CD4-positive, CD25-positive, alpha-beta regulatory T cell (primary cell): Measurements from ENCODE around the gene DDX49. TPM values are rescaled to one million over a fixed set of nuclear protein-coding genes. Genes with fewer than 3 reads are reported as not detected.

Source experiments
- ATAC-seq, 2 donors: fragments of 150-1000 bp; cut with Tn5 transposase; one replicate each; pipeline ENCODE4 v1.10.0; 2021; ENCODE audit warnings: low read depth in 2 of 2, moderate number of reproducible peaks in 2 of 2, moderate library complexity in 1 of 2
- DNase-seq, 3 donors: peaks; one replicate each; pipeline versions ENCODE4 v3.0.0 to v3.0.0-alpha.2; 2012 to 2022; ENCODE audit warnings: mixed read lengths in 1 of 3
- H3K27ac ChIP-seq: one replicate; pipeline ENCODE4 v1.7.0; 2013; ENCODE audit warnings: mild to moderate bottlenecking, low read length; ENCODE audit not compliant: insufficient read depth, poor library complexity, severe bottlenecking
- H3K27me3 ChIP-seq: one replicate; pipeline ENCODE4 v1.7.0; 2013; ENCODE audit warnings: low read length; ENCODE audit not compliant: control insufficient read depth, insufficient read depth
- H3K36me3 ChIP-seq: one replicate; pipeline ENCODE4 v1.7.0; 2013; ENCODE audit warnings: mild to moderate bottlenecking, low read length, moderate library complexity; ENCODE audit not compliant: control insufficient read depth, insufficient read depth
- H3K4me1 ChIP-seq: 2 replicates; pipeline ENCODE4 v1.7.0; 2013; ENCODE audit warnings: mild to moderate bottlenecking, low read length; ENCODE audit not compliant: insufficient read depth, control insufficient read depth, poor library complexity, severe bottlenecking
- H3K4me3 ChIP-seq: one replicate; pipeline ENCODE4 v1.7.0; 2013; ENCODE audit warnings: low read depth, mild to moderate bottlenecking, low read length, moderate library complexity
- H3K9me3 ChIP-seq, 2 experiments: 1 replicate in 1 of 2; 2 replicates in 1 of 2; pipeline ENCODE4 v1.7.0; 2013; ENCODE audit warnings: low read length in 2 of 2, mild to moderate bottlenecking in 1 of 2, moderate library complexity in 1 of 2; ENCODE audit not compliant: control insufficient read depth in 2 of 2
- H3K27ac Mint-ChIP-seq, 3 donors: one replicate each; pipeline ENCODE4 v1.8.0; 2020 to 2022; ENCODE audit warnings: mild to moderate bottlenecking in 3 of 3, mixed read lengths in 3 of 3, moderate library complexity in 2 of 3
- H3K27me3 Mint-ChIP-seq: one replicate; pipeline ENCODE4 v1.8.0; 2022; ENCODE audit warnings: mild to moderate bottlenecking, mixed read lengths
- H3K36me3 Mint-ChIP-seq: one replicate; pipeline ENCODE4 v1.8.0; 2020; ENCODE audit warnings: mixed read lengths
- H3K4me1 Mint-ChIP-seq, 4 donors: one replicate each; pipeline ENCODE4 v1.8.0; 2020 to 2022; ENCODE audit warnings: mixed read lengths in 4 of 4, mild to moderate bottlenecking in 1 of 4
- H3K4me3 Mint-ChIP-seq, 4 donors: one replicate each; pipeline ENCODE4 v1.8.0; 2020 to 2022; ENCODE audit warnings: mild to moderate bottlenecking in 4 of 4, mixed read lengths in 4 of 4, moderate library complexity in 3 of 4
- H3K9me3 Mint-ChIP-seq, 7 donors: one replicate each; pipeline ENCODE4 v1.8.0; 2020 to 2022; ENCODE audit warnings: mixed read lengths in 7 of 7, mild to moderate bottlenecking in 3 of 7, moderate library complexity in 2 of 7
- polyA plus RNA-seq, 4 donors: library from polyadenylated mRNA; unstranded; fragments of 300-500 nt; fragmentation: Illumina TruSeq; gene quantifications; one replicate each; pipeline ENCODE4 v1.2.3, GENCODE V29; 2021
- total RNA-seq: library from RNA; stranded (reverse); gene quantifications from one replicate; pipeline ENCODE4 v1.2.3, GENCODE V29; 2022

Gene DDX49
- total and polyA plus RNA-seq, 5 donors from 2014 or later = 21.6 to 48.0 (median 28.9) TPM

- DNase-seq (no peak), ATAC-seq (no peak)
- Histone ChIP-seq H3K27me3 (no peaks in the 10 kb centered on the region), H3K4me1 (no peaks in the 10 kb centered on the region), H3K27ac (no peak overlapping the region), H3K9me3 (no peaks in the 10 kb centered on the region), H3K4me3 (no peak overlapping the region), H3K36me3 (no peaks in the 10 kb centered on the region)
- H3K27ac Mint-ChIP-seq = no peak overlapping the region
- H3K36me3 Mint-ChIP-seq = no peaks in the 10 kb centered on the region
- no peaks in the 10 kb centered on the region for H3K9me3 Mint-ChIP-seq
- no peaks in the 10 kb centered on the region for H3K4me1 Mint-ChIP-seq
- H3K27me3 Mint-ChIP-seq = peaks cover 3% of the 10 kb centered on the region
- no peak overlapping the region for H3K4me3 Mint-ChIP-seq
Measured at GRCh38 chr19:18972301-18972811, 52.8 kb downstream of the DDX49 start.

DNA sequence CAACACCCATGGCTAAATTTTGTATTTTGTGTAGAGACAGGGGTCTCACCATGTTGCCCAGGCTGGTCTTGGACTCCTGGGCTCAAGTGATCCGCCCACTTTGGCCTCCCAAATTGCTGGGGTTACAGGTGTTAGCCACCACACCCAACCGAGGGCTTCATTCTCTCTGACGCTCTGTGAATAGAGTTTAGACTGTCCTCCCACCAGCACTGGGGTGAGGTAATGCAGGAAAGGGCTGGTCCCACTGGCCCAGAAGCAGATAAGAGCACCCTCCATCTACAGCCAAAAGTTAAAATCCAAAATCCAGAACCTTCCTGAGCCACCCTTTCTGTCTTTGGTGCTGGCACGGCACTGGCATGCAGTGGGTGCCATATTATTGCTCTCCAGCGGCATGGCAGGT lies 53.3 kb downstream of the DDX49 start:
- no peaks in the 10 kb centered on the region for H3K36me3 Mint-ChIP-seq
- no peaks in the 10 kb centered on the region for H3K9me3 Mint-ChIP-seq
- Histone ChIP-seq H3K9me3 (no peaks in the 10 kb centered on the region), H3K36me3 (no peaks in the 10 kb centered on the region), H3K4me3 (no peak overlapping the region), H3K27ac (no peak overlapping the region), H3K27me3 (no peaks in the 10 kb centered on the region), H3K4me1 (no peaks in the 10 kb centered on the region)
- H3K4me1 Mint-ChIP-seq = no peaks in the 10 kb centered on the region
- no peaks in the 10 kb centered on the region for H3K27me3 Mint-ChIP-seq
- no peak overlapping the region for H3K4me3 Mint-ChIP-seq
- ATAC-seq (no peak), DNase-seq (no peak)
- no peak overlapping the region for H3K27ac Mint-ChIP-seq

GRCh38 chr19:18975011-18975410 lies 55.5 kb downstream of the DDX49 start:
- H3K36me3 ChIP-seq = no peaks in the 10 kb centered on the region
- H3K4me1 Mint-ChIP-seq = no peaks in the 10 kb centered on the region
- H3K4me3 Mint-ChIP-seq = no peak overlapping the region
- no peaks in the 10 kb centered on the region for H3K36me3 Mint-ChIP-seq
- H3K27me3 ChIP-seq = no peaks in the 10 kb centered on the region
- H3K4me3 ChIP-seq = no peak overlapping the region
- no peak overlapping the region for H3K27ac ChIP-seq
- no peak for DNase-seq
- H3K9me3 ChIP-seq = no peaks in the 10 kb centered on the region
- no peaks in the 10 kb centered on the region for H3K9me3 Mint-ChIP-seq
- peaks cover 6% of the 10 kb centered on the region for H3K27me3 Mint-ChIP-seq
- H3K27ac Mint-ChIP-seq = no peak overlapping the region
- no peaks in the 10 kb centered on the region for H3K4me1 ChIP-seq
- no peak for ATAC-seq

- H3K9me3 Mint-ChIP-seq = no peaks in the 10 kb centered on the region
- peaks cover 13% of the 10 kb centered on the region for H3K27me3 Mint-ChIP-seq
- Histone ChIP-seq H3K36me3 (no peaks in the 10 kb centered on the region), H3K9me3 (no peaks in the 10 kb centered on the region), H3K4me1 (no peaks in the 10 kb centered on the region), H3K27ac (no peak overlapping the region), H3K4me3 (no peak overlapping the region), H3K27me3 (no peaks in the 10 kb centered on the region)
- H3K27ac Mint-ChIP-seq = no peak overlapping the region
- no peaks in the 10 kb centered on the region for H3K36me3 Mint-ChIP-seq
- no peak overlapping the region for H3K4me3 Mint-ChIP-seq
- no peaks in the 10 kb centered on the region for H3K4me1 Mint-ChIP-seq
- DNase-seq = no peak
- ATAC-seq = no peak
Measured at GRCh38 chr19:18975869-18976268, 56.4 kb downstream of the DDX49 start.

Other genes with a start within 250 kb of the DDX49 start
- gene CRTC1, start 236.0 kb upstream of the DDX49 start, total RNA-seq = 20.2 TPM
- 1 to 10 TPM in 2 of 4 donors, under 1 TPM in 2; 0.47 to 1.5 (median 0.82) TPM for gene CRTC1, start 236.0 kb upstream of the DDX49 start, polyA plus RNA-seq
- gene COMP, start 128.4 kb upstream of the DDX49 start, total RNA-seq = not detected
- gene COMP, start 128.4 kb upstream of the DDX49 start, polyA plus RNA-seq = not detected
- gene UPF1, start 87.8 kb upstream of the DDX49 start, total RNA-seq = 140 TPM
- gene UPF1, start 87.8 kb upstream of the DDX49 start, polyA plus RNA-seq = 10 to 100 TPM in 2 of 4 donors, 1 to 10 TPM in 2; 8.6 to 11.9 (median 9.8) TPM
- not detected for gene CERS1, start 23.6 kb upstream of the DDX49 start, total RNA-seq
- not detected for gene CERS1, start 23.6 kb upstream of the DDX49 start, polyA plus RNA-seq
- gene COPE, start 328 bp upstream of the DDX49 start, total RNA-seq = 165 TPM
- 100 to 1,000 TPM; 218 to 314 (median 273) TPM for gene COPE, start 328 bp upstream of the DDX49 start, polyA plus RNA-seq
- gene HOMER3, start 21.5 kb downstream of the DDX49 start, total RNA-seq = 3.6 TPM
- gene HOMER3, start 21.5 kb downstream of the DDX49 start, polyA plus RNA-seq = 1 to 10 TPM; 2.8 to 3.9 (median 3.3) TPM
- 131 TPM for gene SUGP2, start 113.8 kb downstream of the DDX49 start, total RNA-seq
- gene SUGP2, start 113.8 kb downstream of the DDX49 start, polyA plus RNA-seq = 1 to 10 TPM; 6.2 to 9.7 (median 7.8) TPM
- 14.2 TPM for gene ARMC6, start 113.9 kb downstream of the DDX49 start, total RNA-seq
- gene ARMC6, start 113.9 kb downstream of the DDX49 start, polyA plus RNA-seq = 10 to 100 TPM; 23.7 to 36.5 (median 31.8) TPM
- 32.2 TPM for gene SLC25A42, start 144.3 kb downstream of the DDX49 start, total RNA-seq
- gene SLC25A42, start 144.3 kb downstream of the DDX49 start, polyA plus RNA-seq = 10 to 100 TPM; 10.4 to 24.0 (median 16.2) TPM
- gene TMEM161A, start 218.8 kb downstream of the DDX49 start, total RNA-seq = 15.6 TPM
- gene TMEM161A, start 218.8 kb downstream of the DDX49 start, polyA plus RNA-seq = 10 to 100 TPM; 24.0 to 26.0 (median 24.8) TPM